Measurements from ENCODE around the gene ADAMTS6. TPM values are rescaled to one million over a fixed set of nuclear protein-coding genes. Genes with fewer than 3 reads are reported as not detected.

The ADAMTS6 gene
- total and polyA plus RNA-seq, 2 experiments from 2014 or later = 3.4 to 21.0 TPM

DNA sequence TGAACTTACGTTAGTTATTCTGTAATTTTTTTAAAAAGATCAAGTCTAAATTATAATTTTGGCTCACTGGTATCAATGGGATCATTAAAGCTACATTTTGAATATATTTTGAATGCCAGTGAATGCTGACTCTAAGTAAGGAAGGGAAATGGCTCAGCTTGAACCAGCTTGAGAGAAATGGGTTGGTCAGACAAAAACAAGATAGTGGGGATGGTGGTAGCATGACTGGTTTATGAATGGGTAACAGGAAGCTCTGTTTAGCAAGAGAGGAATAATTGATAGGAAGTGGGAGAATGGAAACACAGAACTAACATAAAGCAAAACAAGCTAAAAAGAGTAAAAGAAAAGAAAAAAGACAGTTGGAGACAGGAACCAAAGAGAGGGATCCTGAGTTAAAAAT, 220.2 kb downstream of the ADAMTS6 start:
- Histone ChIP-seq H3K27ac (no peak overlapping the region), H3K4me2 (no peak overlapping the region), H3K4me1 (ENCODE audit: insufficient read depth) (peaks cover 17% of the 10 kb centered on the region), H3K4me3 (no peak overlapping the region), H3K79me2 (no peaks in the 10 kb centered on the region), H3K9me3 (ENCODE audit: low read depth) (no peaks in the 10 kb centered on the region), H3K27me3 (no peaks in the 10 kb centered on the region), H3K36me3 (replicated peaks; ENCODE audit: insufficient read depth, low read depth) (no peaks in the 10 kb centered on the region), H4K20me1 (ENCODE audit: insufficient read depth, poor library complexity, severe bottlenecking) (no peaks in the 10 kb centered on the region), H3K9me2 (replicated peaks; ENCODE audit: insufficient read depth) (no peaks in the 10 kb centered on the region), H2AFZ (no peak overlapping the region)
- WGBS (ENCODE audit: low lambda C conversion rate, missing lambda C conversion rate) = 97% methylated on average over 1 of the region's 1 CpG
- no peak for DNase-seq (ENCODE audit: low spot score)
- TF ChIP-seq EZH2 (IDR thresholded peaks at IDR 0.05; ENCODE audit: borderline replicate concordance) (no peak), EZH2phosphoT487 (IDR thresholded peaks at IDR 0.05; ENCODE audit: low read depth, severe bottlenecking, unreplicated experiment) (no peak)
- TF ChIP-seq, protein P1, sequence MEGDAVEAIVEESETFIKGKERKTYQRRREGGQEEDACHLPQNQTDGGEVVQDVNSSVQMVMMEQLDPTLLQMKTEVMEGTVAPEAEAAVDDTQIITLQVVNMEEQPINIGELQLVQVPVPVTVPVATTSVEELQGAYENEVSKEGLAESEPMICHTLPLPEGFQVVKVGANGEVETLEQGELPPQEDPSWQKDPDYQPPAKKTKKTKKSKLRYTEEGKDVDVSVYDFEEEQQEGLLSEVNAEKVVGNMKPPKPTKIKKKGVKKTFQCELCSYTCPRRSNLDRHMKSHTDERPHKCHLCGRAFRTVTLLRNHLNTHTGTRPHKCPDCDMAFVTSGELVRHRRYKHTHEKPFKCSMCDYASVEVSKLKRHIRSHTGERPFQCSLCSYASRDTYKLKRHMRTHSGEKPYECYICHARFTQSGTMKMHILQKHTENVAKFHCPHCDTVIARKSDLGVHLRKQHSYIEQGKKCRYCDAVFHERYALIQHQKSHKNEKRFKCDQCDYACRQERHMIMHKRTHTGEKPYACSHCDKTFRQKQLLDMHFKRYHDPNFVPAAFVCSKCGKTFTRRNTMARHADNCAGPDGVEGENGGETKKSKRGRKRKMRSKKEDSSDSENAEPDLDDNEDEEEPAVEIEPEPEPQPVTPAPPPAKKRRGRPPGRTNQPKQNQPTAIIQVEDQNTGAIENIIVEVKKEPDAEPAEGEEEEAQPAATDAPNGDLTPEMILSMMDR (IDR thresholded peaks at IDR 0.05; ENCODE audit: poor library complexity) = no peak

DNA sequence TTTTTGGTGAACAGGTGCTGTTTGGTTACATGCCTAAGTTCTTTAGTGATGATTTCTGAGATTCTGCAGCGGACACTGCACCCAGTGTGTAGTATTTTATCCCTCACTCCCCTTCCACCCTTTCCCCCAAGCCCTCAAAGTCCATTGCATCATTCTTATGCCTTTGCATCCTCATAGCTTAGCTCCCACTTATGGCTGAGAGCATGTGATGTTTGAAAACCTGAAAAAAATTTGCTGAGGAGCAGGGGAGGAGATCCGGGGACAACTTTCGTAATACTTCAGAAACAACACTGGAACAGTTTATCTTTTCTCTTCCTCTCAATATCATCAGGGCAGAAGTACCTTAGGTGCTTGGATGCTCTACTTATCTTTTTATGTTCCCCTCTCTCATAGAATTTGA, 226.4 kb downstream of the ADAMTS6 start:
- H3K79me2 ChIP-seq = no peaks in the 10 kb centered on the region
- 87% methylated on average over 3 of the region's 3 CpGs for WGBS (ENCODE audit: low lambda C conversion rate, missing lambda C conversion rate)
- H3K36me3 ChIP-seq (replicated peaks; ENCODE audit: insufficient read depth, low read depth) = no peaks in the 10 kb centered on the region
- no peak overlapping the region for H3K27ac ChIP-seq
- TF ChIP-seq EZH2 (IDR thresholded peaks at IDR 0.05; ENCODE audit: borderline replicate concordance) = no peak
- no peak for TF ChIP-seq EZH2phosphoT487 (IDR thresholded peaks at IDR 0.05; ENCODE audit: low read depth, severe bottlenecking, unreplicated experiment)
- TF ChIP-seq, protein P1 (IDR thresholded peaks at IDR 0.05; ENCODE audit: poor library complexity) = no peak
- no peak overlapping the region for H3K4me3 ChIP-seq
- no peak for DNase-seq (ENCODE audit: low spot score)
- H3K9me2 ChIP-seq (replicated peaks; ENCODE audit: insufficient read depth) = no peaks in the 10 kb centered on the region
- H4K20me1 ChIP-seq (ENCODE audit: insufficient read depth, poor library complexity, severe bottlenecking) = no peaks in the 10 kb centered on the region
- H3K27me3 ChIP-seq = no peaks in the 10 kb centered on the region
- H3K4me2 ChIP-seq = no peak overlapping the region
- H3K9me3 ChIP-seq (ENCODE audit: low read depth) = no peaks in the 10 kb centered on the region
- no peak overlapping the region for H2AFZ ChIP-seq
- H3K4me1 ChIP-seq (ENCODE audit: insufficient read depth) = no peaks in the 10 kb centered on the region

DNA sequence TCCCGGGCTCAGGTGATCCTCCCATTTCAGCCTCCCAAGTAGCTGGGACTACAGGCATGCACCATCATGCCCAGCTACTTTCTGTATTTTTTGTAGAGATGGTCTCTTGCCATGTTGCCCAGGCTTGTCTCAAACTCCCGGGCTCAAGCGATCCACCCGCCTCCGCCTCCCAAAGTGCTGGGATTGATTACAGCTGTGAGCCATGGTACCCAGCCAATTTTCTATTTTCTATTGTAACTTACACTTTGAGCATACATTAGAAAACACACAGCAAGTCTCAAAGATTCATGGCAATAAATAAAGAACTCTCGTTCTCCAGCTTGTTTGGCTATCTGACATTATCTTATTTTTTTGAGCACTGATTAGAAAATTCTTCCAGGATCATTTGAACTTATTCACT, 228.7 kb downstream of the ADAMTS6 start:
- H3K4me2 ChIP-seq = no peak overlapping the region

More for the DNA sequence above, 228.7 kb downstream of the ADAMTS6 start:
- H3K9me3 ChIP-seq (ENCODE audit: low read depth) = no peaks in the 10 kb centered on the region
- H3K9me2 ChIP-seq (replicated peaks; ENCODE audit: insufficient read depth) = no peaks in the 10 kb centered on the region
- H3K27ac ChIP-seq = no peak overlapping the region
- DNase-seq (ENCODE audit: low spot score) = no peak
- H2AFZ ChIP-seq = no peak overlapping the region
- no peaks in the 10 kb centered on the region for H3K36me3 ChIP-seq (replicated peaks; ENCODE audit: insufficient read depth, low read depth)
- H4K20me1 ChIP-seq (ENCODE audit: insufficient read depth, poor library complexity, severe bottlenecking) = no peaks in the 10 kb centered on the region
- TF ChIP-seq EZH2 (IDR thresholded peaks at IDR 0.05; ENCODE audit: borderline replicate concordance) (no peak), EZH2phosphoT487 (IDR thresholded peaks at IDR 0.05; ENCODE audit: low read depth, severe bottlenecking, unreplicated experiment) (no peak)
- TF ChIP-seq, protein P1 (IDR thresholded peaks at IDR 0.05; ENCODE audit: poor library complexity) = no peak
- H3K4me3 ChIP-seq = no peak overlapping the region
- H3K27me3 ChIP-seq = no peaks in the 10 kb centered on the region
- no peaks in the 10 kb centered on the region for H3K79me2 ChIP-seq
- H3K4me1 ChIP-seq (ENCODE audit: insufficient read depth) = no peaks in the 10 kb centered on the region
- 83% methylated on average over 6 of the region's 6 CpGs for WGBS (ENCODE audit: low lambda C conversion rate, missing lambda C conversion rate)

Data from hepatocyte (in vitro differentiated cells).